Activated CD8-positive, alpha-beta memory T cell treated with anti-CD3 and anti-CD28 coated beads, Interleukin-2, amount 50 U/mL, for 48 hours (primary cell): ENCODE results near the gene RBFOX2.
"Not testable (repeated sequence)": the region's sequence is repeated elsewhere in the genome, so short reads cannot be mapped to it uniquely, and the experiment has no call there.

Source experiments
- DNase-seq: peaks from one replicate; pipeline ENCODE4 v3.0.0-alpha.2; 2020

Gene RBFOX2

DNA sequence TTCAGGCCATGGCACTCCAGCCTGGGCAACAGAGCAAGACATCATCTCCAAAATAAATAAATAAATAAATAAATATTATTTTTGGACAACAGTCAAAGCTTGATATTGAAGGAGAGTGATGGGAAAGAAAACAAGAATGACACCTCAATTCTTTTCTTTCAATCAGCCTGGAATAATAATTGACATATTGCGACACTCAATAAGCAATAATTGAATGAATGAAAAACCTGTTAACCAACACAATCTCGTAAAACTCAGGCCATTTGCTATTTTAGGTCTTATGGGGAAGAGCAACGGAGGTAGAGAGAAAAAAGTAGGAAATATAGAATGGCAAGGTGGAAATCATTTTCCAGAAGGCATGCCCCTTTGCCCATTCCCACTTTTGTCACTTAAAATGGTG is 10.5 kb upstream of the RBFOX2 start:
- DNase-seq: no peak

DNA sequence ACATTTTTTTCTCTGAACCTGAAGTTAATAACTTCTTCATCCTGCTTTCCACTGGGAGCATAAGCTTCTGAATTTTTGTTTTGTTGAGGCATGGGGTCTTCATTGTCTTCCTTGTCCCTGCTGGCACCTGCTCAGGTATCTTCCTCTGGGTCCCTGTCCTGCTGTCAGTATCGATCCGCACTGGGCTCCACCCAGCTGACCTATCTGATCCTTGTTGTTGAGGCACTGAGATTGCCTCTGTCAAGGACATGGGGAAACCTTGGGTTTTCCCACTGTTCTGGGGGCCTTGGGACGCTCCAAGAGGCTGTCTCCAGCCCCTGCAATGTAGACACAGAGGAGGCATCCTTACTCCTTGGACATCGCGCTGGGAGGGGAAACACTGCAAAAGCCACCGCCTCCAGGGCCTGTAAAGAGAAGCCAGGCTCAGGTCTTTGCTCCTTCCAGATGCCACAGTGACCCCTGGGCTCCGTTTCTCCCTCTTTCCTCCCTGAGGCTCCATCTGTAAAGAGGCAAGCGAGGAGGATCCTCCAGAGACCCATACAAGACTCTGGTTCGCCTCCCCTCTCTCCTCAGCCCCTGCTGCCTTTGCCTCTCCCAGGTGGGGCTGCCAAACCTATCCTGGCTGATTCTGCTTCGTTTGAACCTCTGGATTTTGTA is 8.6 kb upstream of the RBFOX2 start:
- DNase-seq: no peak

DNA sequence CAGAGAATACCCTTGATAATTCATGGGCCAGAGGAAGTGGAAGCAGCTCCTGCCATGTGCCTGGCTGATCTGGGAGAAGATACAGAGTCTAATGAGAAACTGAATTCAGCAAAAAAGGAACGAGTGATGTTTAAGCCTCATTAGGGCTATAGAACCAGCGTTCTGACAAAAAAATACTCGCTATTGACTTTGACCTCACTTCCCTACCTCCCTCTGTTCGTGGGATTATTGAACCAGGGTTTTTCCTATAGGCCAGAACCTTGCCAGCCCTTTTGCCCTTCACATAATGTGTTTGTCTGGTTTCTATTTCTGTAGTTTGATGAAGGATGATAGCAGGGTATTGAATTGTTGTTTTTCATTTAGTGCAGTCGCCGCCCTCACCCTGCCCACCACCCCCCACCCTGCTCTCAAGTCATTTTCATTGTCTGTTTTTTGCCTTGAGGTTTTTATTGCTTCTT is 7.6 kb upstream of the RBFOX2 start:
- no peak for DNase-seq

DNA sequence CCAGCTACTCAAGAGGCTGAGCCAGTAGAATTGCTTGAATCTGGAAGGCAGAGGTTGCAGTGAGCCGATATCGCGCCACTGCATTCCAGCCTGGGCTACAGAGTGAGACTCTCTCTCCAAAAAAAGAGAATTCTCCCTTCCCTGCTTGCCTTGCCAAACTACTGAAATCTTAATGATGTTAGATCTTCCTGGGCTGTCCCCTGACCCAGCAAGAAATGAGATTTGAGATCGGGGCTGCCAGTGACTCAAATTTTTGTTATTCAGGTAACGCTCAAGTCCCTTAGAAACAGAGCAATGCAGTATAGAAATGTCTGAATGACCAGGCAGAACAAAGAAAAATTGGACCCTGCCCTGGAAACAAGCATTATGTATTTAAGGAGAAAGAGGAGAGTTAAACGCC is 4.0 kb upstream of the RBFOX2 start:
- no peak for DNase-seq

DNA sequence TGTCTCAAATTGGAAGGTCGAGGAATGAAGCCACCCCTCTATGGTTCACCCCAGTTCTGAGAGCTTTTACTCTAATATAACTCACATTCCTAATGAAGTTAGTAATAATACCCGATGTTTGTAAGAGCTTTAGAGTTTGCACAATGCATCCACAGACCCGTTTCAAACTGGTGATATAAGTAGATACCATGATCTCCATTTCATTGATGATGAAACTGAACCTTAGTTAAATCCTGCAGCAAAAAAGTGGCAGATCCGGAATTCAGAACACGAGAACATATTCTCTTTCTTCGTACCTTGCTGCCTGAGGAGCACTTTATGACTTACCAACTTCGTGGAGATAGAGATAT is 757 bp upstream of the RBFOX2 start:
- DNase-seq: no peak

DNA sequence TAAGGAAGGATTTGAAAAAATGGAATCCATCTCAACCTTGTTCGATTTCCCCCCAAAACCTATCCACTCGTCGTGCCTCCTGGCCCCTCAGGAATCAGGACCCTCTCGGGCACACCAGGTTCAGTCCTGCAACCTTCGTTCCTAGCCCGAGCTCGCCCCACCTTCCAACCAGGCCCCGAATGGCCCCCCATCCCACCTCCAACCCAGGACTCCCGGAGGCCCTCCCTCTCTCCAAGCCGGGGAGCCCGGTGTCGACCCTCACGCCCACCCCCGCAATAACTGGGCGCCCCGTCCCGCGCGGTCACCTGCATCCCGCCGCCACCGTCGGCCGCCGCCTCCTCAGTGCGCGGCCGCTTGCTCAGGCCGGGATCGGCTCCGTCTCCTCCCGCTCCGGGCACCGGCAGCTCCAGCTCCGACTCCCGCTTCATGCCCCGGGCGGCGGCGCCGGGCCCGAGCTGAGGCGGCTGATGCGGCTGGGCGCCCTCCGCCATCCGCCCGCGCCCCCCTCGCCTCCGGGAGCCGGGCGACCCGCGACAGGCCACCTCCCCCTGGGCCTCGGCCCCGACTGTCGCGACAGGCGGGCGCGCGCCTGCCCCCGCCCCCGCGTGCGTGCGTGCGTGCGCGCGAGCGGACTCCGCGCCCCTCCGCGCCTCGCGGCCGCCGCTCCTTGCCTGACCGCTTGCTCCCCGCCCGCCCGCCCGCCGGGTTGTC is 534 bp downstream of the RBFOX2 start:
- peak; percentile 56 for DNase-seq

DNA sequence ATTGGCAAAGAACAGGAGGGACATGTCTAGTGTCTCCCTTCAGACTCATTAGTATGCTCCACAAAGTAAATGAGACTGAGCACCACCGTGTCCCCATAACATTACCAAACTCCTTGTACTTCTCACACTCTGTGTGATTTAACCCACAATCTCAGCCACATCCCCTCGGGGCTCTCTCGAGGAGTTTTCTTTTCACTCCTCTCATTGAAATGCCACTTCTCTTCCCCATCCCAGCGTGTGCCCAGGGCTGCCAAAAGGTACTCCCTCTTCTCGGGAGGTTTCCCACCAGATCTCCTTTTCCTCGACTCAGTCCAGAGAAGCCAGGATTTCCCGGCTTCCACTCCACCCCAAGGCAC is 1.1 kb downstream of the RBFOX2 start:
- DNase-seq: no peak

DNA sequence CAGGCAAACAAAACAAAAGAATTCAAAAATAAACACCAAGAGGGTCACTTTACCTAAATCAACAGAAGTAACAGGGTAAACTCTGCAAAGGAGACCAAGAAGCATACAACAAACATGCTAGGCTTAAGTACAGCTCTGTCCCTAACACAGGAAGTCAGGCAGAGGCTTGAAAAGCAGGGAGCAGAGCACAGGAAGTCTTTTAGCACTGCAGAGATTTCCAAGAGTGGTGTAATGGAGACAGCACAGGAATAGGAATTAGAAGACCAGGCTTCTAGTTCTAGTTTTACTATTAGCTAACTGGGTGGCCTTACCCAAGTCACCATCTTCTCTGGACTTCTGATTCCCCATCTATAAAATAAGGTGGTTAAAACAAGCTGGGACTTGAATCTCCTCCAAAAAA is 1.9 kb downstream of the RBFOX2 start:
- DNase-seq: no peak

DNA sequence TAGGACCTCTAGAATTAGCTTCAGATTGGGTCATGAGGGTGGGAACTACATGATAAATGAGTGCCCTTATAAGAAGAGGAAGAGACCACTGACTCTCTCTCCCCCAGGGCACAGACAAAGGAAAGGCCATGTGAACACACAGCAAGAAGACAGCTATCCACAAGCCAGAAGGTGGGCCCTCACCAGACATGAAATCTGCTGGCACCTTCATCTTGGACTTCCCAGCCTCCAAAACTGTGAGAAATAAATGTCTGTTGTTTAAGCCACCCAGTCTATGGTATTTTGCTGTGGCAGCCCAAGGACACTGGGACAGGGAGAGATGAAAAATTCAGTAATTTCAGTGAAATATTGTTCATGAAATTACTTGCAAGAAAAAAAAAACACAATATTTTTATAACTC is 5.9 kb downstream of the RBFOX2 start:
- DNase-seq: no peak

DNA sequence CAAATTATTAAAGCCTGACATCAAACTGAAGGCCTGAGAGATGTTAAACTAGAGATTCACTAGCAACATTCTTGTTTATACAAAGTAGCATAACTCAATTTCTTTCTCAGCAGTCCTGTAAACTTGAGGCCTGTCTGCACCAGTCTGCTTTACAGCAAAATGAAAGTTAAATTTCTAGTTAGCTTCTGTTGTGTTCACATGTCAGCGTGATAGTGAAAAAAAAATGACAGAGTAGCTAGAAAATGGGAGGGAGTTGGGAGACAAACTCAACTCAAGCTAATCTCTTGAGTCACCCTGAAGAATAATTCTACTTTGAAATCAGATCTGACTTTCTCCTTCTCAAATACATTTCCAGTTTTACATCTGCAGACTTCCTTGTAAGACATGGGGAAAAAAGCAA is 6.5 kb downstream of the RBFOX2 start:
- DNase-seq: no peak

DNA sequence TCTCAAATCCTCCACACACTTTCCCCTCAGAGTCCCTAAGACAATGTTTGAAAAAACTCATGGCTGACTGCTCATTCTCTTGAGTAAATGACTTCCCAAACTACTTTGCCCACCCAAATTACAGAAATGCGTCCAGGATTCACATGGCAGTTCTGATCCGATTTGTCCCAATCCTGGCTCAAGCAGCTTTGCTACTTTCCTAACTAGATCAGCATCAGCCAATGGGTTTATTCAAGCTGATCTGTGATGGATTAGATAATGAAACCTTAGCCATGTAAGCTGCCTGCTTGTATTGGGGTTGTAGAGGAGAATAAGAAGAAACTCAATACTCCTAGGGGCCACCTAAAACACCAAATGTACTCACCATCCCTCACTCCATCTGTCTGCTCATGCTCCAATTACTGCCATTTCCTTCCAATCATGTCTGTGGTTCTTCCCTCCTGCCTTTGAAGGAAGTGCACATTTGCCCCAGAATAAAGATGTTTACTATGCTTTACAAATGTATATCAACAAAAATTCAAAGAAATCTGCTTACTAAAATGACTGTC is 6.9 kb downstream of the RBFOX2 start:
- no peak for DNase-seq

DNA sequence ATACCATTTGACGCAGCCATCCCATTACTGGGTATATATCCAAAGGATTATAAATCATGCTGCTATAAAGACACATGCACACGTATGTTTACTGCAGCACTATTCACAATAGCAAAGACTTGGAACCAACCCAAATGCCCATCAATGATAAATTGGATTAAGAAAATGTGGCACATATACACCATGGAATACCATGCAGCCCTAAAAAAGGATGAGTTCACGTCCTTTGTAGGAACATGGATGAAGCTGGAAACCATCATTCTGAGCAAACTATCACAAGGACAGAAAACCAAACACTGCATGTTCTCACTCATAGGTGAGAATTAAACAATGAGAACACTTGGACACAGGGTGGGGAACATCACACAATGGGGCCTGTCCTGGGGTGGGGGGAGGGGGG is 7.8 kb downstream of the RBFOX2 start:
- not testable (repeated sequence) for DNase-seq

DNA sequence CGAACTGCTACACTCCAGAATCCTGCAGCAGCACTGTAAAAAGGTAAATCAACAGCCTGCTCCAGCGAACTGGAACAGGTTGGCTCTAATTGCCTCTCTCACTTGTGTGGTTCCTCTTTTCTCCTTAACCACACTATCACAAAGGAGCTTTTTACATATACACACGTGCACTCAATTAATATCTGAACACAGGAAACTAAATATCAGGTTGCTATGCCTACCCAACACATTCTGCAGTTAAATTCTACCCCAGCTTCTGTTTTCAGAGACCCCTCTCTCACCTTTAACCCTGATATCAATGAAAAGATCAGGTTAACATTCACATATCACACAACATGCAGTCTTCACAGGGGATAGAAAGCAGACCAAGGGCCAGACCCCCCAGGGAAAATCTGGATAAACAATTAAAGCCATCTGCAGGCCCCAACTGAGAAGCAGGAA is 11.0 kb downstream of the RBFOX2 start:
- DNase-seq: no peak

DNA sequence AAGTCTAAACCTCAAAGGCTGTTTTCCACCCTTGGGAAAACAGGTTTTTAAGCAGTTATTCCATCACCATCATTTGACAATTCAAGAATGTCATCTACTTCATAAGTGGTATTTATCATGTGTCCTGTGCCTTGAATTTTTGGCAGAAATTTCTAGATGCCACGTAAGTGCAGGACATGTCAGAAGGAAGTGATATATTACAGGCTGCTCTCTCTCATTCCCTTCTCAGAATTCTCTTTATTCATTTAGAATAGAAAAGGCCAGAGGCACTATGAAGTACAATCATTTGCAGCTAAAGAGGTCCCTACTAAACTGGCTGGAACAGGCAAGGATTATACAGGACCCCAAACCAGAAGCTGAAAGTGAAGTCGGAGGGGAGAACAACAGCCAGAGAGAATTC is 11.9 kb downstream of the RBFOX2 start:
- DNase-seq: no peak

DNA sequence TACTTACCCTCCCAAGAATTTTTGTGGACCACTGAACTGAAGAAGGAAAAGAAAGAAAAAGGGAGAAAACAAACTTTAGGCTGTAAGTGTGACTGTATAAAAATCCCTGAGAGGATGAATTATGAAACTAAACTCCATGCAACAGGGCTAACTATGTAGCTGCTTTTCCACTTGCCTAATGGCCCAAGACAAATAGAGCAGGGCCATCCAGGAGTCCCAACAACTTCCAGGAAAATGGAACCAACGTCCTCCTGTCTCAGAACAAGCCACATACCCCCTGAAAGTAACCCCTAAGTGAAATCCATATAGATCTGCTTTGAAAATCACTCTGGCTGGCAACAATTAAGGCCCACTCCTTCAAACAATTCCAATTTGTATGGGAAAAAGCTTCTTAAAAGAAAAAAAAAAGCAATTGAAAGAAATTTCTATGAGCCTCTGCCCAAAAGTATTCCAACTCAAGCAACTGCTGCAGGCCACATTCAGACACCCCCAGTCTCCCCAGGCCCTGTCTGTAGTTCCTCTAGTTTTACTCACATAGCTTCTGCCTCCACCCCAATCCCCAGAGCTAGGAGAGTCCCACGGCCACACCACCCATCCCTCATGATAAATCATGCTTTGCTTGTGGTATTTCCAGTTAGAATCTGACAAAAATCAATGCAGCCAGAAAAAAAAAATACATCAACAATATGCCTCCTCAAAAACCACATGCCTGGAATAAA is 12.7 kb downstream of the RBFOX2 start:
- DNase-seq: no peak

DNA sequence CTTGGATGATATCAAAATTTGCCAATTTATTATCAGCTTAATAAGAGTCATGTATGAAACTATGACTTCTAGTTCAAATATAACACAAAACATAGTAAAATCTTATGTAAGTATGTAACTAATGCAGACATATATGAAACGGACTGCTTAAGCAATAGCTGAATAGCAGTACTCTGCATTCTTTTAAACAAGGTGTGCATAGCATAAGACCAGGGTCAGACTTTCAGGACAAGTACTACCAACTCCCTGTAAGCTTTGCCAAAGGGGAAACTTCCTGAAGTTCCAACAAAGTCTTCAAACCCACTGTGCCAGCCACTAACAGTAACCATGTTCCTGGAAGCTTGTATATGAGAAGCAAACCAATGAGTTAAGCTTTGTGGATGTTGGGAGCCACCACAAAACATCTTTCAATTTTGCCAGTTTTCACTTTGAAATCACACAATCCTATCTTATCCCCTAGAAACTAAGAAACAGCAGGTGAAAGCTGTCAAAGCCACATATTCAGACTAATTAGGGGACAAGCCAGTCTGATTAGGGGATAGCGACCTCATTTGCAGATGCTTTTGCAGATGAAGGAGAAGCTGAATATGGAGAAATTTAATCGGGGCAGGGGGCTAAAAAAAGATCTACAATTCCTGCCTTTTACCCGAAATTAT is 13.3 kb downstream of the RBFOX2 start:
- DNase-seq: no peak

DNA sequence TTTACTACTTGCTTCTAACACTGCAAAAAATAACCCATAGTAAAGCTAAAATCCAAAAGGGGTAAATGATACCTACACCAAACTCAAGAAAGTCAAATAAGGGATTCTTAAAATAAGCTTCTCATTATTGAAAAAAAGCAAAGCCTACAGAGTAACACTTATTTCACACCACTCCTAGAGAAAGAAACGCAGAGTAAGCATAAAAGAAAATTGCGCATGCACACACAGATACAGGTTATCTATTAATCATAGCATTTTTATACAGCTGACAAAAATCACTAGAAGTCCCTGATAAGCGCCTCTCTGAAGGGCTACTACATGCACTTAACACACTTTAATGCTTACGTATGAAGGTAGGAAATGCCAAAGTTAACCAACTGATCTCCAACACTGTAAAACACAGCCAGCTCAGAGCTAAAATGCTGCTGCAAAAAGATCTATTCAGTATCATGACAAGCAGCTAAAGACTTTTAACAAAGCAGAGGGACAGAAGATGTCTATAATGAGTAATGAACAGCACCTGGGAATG is 14.0 kb downstream of the RBFOX2 start:
- no peak for DNase-seq

DNA sequence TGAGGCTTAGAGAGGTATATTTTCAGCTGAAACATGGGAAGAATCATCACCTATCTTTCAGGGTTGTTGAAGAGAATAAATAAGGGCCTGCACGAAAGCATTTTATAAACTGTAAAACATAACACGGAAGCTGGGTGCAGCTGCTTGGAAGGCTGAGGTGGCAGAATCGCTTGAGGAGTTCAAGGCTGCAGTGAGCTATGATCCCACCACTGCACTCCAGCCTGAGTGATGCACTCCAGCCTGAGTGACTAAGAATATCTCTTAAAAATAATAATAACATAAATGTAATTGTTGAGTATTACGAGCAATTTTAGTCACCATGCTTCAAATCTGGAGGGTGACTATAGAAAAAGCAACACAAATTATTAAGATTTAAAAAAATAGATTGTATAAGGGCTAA is 16.3 kb downstream of the RBFOX2 start:
- DNase-seq: no peak

DNA sequence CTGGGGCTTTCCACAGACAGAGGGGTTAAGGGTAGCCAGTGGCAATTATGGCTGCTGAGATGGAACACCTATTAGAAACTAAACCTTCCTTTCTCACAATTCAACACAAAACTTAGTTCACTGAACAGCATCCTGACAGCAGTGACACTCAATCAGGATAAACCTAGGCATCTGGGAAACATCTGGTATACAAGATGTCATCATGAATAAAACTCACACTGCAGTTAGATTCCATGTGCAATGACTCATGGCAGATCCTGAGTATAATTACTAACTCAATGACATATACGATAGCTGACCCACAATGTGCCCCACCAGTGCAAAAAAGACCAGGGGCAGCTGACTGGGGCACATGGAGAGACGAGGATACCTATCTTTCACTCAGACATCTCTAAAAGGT is 17.7 kb downstream of the RBFOX2 start:
- DNase-seq: no peak

DNA sequence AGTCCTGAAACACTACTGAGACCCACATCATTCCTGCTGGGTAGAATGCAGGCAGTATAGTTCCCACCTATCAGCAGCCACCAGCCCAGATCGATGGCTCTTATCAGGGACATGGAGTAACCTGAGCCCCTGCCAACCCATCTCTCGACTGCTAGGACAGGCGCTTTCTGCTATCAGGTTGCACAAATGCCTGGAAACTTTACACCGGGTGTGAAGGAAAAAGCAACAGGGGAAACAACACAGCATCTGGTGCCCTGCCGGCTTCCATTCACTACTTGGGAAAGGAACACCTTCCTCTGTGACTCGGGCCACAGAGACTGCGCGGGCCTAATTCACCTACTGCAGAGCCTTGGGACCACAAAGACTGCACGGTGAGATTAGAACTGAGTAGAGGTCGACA is 18.5 kb downstream of the RBFOX2 start:
- DNase-seq: no peak

DNA sequence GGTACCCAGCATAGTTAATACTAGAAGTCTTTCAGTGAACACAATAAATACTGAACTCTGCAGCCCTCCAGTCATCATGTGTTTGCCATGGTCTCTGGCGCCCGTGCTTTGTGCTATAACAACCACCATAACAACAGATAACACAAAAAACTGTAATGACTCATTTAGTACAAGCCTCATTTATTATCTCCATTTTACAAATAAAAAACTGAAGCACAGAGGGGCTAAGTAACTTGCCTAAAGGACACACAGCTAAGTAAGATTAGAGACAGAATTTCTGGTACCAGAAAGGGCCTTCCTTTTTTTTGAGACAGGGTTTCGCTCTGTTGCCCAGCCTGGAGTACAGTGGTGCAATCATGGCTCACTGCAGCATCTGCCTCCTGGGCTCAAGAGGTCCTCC is 19.5 kb downstream of the RBFOX2 start:
- DNase-seq: no peak

DNA sequence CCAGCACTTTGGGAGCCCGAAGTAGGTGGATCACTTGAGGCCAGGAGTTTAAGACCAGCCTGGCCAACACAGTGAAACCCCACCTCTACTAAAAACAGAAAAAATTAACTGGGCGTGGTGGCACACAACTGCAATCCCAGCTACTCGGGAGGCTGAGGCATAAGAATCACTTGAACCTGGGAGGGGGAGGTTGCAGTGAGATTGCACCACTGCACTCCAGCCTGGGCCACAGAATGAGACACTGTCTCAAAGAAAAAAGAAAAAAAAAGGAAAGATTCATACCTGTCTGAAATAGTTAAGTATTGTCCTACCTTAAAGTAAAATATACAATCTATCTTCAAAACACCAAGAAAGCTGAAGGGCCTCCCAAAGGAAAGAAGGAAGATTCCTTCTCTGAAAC is 20.1 kb downstream of the RBFOX2 start:
- DNase-seq: no peak

DNA sequence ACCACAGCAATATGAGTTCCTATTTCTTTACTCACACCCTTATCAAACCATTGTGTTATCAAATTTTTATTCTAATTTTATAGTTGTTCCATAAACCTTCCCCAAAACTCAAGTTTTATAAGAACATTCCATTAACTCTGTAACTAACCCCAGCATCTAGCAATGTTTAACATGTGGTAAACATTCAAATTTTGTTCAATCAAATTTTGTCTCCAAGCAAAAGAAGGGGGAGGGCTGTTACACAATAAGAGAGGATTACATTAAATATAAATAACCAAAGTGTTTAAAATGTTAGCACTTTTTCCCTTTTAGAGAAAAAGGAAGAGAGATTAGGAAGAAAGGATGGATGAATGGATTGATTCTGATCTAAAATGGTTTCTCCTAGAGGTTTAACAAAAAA is 20.5 kb downstream of the RBFOX2 start:
- DNase-seq: no peak
